Tibial nerve (tissue), 4 donors: Measurements from ENCODE around the gene ABCB4. TPM values are rescaled to one million over a fixed set of nuclear protein-coding genes. Genes with fewer than 3 reads are reported as not detected.

Experiments used
- DNase-seq, 2 donors: peaks; one replicate each; pipeline ENCODE4 v3.0.0-alpha.2; 2019; ENCODE audit warnings: low spot score in 2 of 2
- H3K27ac ChIP-seq, 4 donors: fragments of 200-600 bp; sonication (generic) in 3 of 4; one replicate each; pipeline ENCODE4 v1.5.1; 2017 to 2019; ENCODE audit warnings: mild to moderate bottlenecking in 1 of 4
- H3K27me3 ChIP-seq, 2 donors: fragments of 200-600 bp; sonication (generic) in 1 of 2; one replicate each; pipeline versions ENCODE4 v1.5.1 to v1.6.0; 2017 to 2019
- H3K36me3 ChIP-seq, 3 donors: fragments of 200-600 bp; sonication (generic); one replicate each; pipeline ENCODE4 v1.5.1; 2018 to 2019
- H3K4me1 ChIP-seq, 4 donors: fragments of 200-600 bp; sonication (generic) in 3 of 4; one replicate each; pipeline ENCODE4 v1.5.1; 2017 to 2019
- H3K4me3 ChIP-seq, 4 donors: fragments of 200-600 bp; sonication (generic) in 3 of 4; one replicate each; pipeline ENCODE4 v1.5.1; 2017 to 2019; ENCODE audit warnings: mild to moderate bottlenecking in 1 of 4, moderate library complexity in 1 of 4
- H3K9me3 ChIP-seq, 4 donors: fragments of 200-600 bp; sonication (generic) in 3 of 4; one replicate each; pipeline ENCODE4 v1.5.1; 2017 to 2019
- CTCF ChIP-seq, 5 experiments: fragments of 200-600 bp in 3 of 5; fragments of 450-650 bp in 2 of 5; sonication (generic) in 3 of 5; IDR thresholded peaks; one replicate each; pipeline ENCODE4 v1.5.1; 2016 to 2019; ENCODE audit warnings: antibody characterized with exemption in 5 of 5, mild to moderate bottlenecking in 3 of 5, moderate library complexity in 2 of 5
- EP300 ChIP-seq, 2 donors: sonication (generic); formaldehyde crosslinking; IDR thresholded peaks; one replicate each; pipeline ENCODE4 v1.6.1; 2017; ENCODE audit warnings: antibody characterized with exemption in 2 of 2, mild to moderate bottlenecking in 1 of 2
- POLR2A ChIP-seq, 2 donors: fragments of 450-650 bp; IDR thresholded peaks; one replicate each; pipeline ENCODE4 v1.6.1; 2017; ENCODE audit warnings: antibody characterized with exemption in 2 of 2, mild to moderate bottlenecking in 2 of 2, moderate library complexity in 2 of 2
- WGBS, 2 donors: methylation state at CpG; one replicate each; pipeline ENCODE4 v1.1.5; 2018; 5-methylcytosine and 5-hydroxymethylcytosine counted together
- total RNA-seq, 4 donors: library from RNA; depleted of rRNA; stranded (reverse); fragments of >200 nt; gene quantifications; one replicate each; pipeline ENCODE4 v1.1.0, GENCODE V29; 2016

Gene ABCB4
- total RNA-seq, 4 donors from 2014 or later, result 0.42 to 2.0 (median 1.00) TPM

GRCh38 chr7:87395442-87396020 is 79.9 kb downstream of the ABCB4 start:
- no peaks in the 10 kb centered on the region for H3K27me3 ChIP-seq
- H3K36me3 ChIP-seq, result peaks cover 0 to 63% (median 9%) of the 10 kb centered on the region in 3 donors
- 60 to 100% methylated on average over 1 of the region's 1 CpG for WGBS, 2 donors
- H3K27ac ChIP-seq, result no peak overlapping the region
- TF ChIP-seq POLR2A (IDR thresholded peaks at IDR 0.05), result no peak
- TF ChIP-seq EP300 (IDR thresholded peaks at IDR 0.05), result no peak
- TF ChIP-seq CTCF (IDR thresholded peaks at IDR 0.05), result no peak
- H3K9me3 ChIP-seq, result no peaks in the 10 kb centered on the region
- DNase-seq, result no peak
- no peak overlapping the region for H3K4me3 ChIP-seq
- no peaks in the 10 kb centered on the region for H3K4me1 ChIP-seq

GRCh38 chr7:87391020-87391701 is 84.3 kb downstream of the ABCB4 start:
- TF ChIP-seq POLR2A (IDR thresholded peaks at IDR 0.05), result no peak
- TF ChIP-seq EP300 (IDR thresholded peaks at IDR 0.05), result no peak
- TF ChIP-seq CTCF (IDR thresholded peaks at IDR 0.05), result no peak
- Histone ChIP-seq H3K4me3 (no peak overlapping the region), H3K27me3 (no peaks in the 10 kb centered on the region), H3K4me1 (no peaks in the 10 kb centered on the region), H3K36me3 (peaks cover 0 to 76% (median 9%) of the 10 kb centered on the region in 3 donors), H3K27ac (no peak overlapping the region), H3K9me3 (no peaks in the 10 kb centered on the region)
- 86 to 88% methylated on average over 8 of the region's 8 CpGs for WGBS, 2 donors
- no peak for DNase-seq

GRCh38 chr7:87380905-87381304 is 94.6 kb downstream of the ABCB4 start:
- Histone ChIP-seq H3K36me3 (peaks cover 0 to 77% (median 0%) of the 10 kb centered on the region in 3 donors), H3K27ac (no peak overlapping the region), H3K4me1 (no peaks in the 10 kb centered on the region), H3K27me3 (no peaks in the 10 kb centered on the region), H3K9me3 (no peaks in the 10 kb centered on the region), H3K4me3 (no peak overlapping the region)
- no peak for DNase-seq
- WGBS, 2 donors, result 66 to 76% methylated on average over 5 of the region's 5 CpGs
- TF ChIP-seq CTCF (IDR thresholded peaks at IDR 0.05), result no peak
- TF ChIP-seq POLR2A (IDR thresholded peaks at IDR 0.05), result no peak
- no peak for TF ChIP-seq EP300 (IDR thresholded peaks at IDR 0.05)

- TF ChIP-seq POLR2A (IDR thresholded peaks at IDR 0.05), result no peak
- TF ChIP-seq CTCF (IDR thresholded peaks at IDR 0.05), result no peak
- no peak for TF ChIP-seq EP300 (IDR thresholded peaks at IDR 0.05)
- H3K4me1 ChIP-seq, result no peaks in the 10 kb centered on the region
- 87 to 88% methylated on average over 5 of the region's 5 CpGs for WGBS, 2 donors
Measured at GRCh38 chr7:87375662-87376435, 99.6 kb downstream of the ABCB4 start.

More at GRCh38 chr7:87375662-87376435, 99.6 kb downstream of the ABCB4 start:
- H3K4me3 ChIP-seq, result no peak overlapping the region
- H3K27me3 ChIP-seq, result no peaks in the 10 kb centered on the region
- H3K9me3 ChIP-seq, result no peaks in the 10 kb centered on the region
- DNase-seq, result no peak
- H3K27ac ChIP-seq, result no peak overlapping the region
- H3K36me3 ChIP-seq, result peaks cover 0 to 33% (median 0%) of the 10 kb centered on the region in 3 donors
